Measurements from ENCODE around the gene RAET1L.

GRCh38 chr6:149969635-149970034 is 55.7 kb downstream of the RAET1L start:
- TF ChIP-seq CTCF (conservative IDR thresholded peaks at IDR 0.05 in 1 of 2, IDR thresholded peaks at IDR 0.05 in 1 of 2; ENCODE audit: extremely low read depth in 1 of 2, insufficient read depth in 1 of 2, low read depth in 1 of 2, low read length in 2 of 2) (no peak), EZH2 (IDR thresholded peaks at IDR 0.05; ENCODE audit: borderline replicate concordance, low read length) (no peak)

Data from mammary epithelial cell (primary cell).